HG02938 (cell line): ENCODE measurements around the gene KCNMA1.

Source experiments
- ATAC-seq: cut with Tn5 transposase; IDR thresholded peaks from one replicate; pipeline ENCODE4 v1.9.1; 2021; ENCODE audit warnings: mild to moderate bottlenecking, moderate library complexity; ENCODE audit not compliant: unreplicated experiment

Gene KCNMA1

DNA sequence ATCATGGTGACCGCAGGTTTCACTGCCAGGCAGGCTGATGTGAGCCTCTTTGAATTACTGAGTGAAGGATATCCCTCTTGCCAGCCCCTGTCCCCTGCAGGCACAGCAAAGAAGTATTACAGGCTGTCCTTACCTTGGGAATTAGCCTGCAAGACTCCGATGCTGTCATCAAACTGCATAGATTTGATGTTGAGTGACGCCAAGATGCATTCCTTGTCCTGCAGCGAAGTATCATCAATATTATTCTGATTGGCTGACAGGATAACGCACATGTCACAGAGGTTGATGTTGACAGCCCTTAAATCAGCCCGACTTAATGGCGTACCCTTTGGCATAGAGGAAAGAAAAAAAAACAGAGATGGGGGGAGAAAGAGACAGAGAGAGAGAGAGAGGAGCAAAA, 693.0 kb downstream of the KCNMA1 start:
- no peak for ATAC-seq

DNA sequence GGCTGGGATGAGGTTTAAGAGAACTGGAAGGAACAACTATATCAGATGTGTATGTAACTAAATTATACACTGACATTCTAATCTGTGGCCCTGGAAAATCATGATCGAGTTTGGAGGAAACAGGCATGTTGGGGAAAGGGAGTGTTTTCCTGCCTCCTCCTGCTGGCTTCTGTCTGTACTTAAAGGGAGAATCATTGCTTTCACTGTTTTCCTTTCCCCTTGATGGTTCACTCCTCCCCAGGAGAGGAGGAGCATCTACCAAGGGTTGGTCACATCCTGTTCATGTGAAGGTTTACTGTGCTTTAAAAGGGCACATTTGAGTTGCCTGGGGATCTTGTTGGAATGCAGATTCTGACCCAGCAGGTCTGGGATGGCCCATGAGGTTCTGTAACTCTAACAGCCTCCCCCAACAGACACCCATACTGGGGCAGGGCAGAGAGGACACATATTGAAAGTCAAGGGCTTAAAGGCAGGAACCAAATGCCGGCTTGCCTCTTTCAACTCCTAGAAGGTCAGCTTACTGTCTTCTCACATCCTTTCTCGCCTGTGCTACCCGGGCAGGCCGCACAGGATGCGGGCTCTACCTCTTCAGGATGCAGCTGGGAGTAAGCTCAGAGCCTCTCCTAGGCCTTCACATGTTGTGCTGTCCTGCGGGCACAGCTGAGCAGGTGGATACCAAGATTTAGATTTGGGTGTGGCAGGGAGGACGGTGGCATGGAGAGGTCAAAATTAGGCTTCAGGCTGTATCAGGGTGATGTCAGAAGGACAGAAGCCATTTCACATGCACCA, 694.8 kb downstream of the KCNMA1 start:
- no peak for ATAC-seq

DNA sequence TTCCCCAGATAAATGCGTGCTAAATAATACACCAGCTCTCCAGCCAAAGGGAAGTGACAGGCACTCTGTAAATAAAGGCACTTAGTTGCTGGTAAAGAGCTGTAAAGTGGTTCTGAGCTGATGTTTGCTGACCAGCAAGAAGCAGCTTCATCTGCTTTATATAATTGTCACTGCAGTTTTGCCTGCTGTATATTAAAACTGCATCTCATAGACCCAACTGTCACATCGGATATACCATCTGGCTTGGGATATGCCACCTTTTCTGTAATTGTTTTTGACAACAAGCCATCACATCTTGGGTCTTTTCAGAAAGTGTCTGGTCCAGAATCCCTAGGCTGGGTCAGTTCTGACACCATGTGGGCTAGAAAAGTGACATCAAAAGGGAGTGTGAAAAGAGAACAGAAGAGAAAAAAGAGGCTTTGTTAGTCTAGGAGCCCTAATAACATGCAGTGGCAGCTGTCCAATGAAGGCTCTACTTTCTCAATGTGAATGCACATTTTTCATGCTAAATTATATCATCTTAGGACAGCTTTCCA, 697.6 kb downstream of the KCNMA1 start:
- no peak for ATAC-seq

DNA sequence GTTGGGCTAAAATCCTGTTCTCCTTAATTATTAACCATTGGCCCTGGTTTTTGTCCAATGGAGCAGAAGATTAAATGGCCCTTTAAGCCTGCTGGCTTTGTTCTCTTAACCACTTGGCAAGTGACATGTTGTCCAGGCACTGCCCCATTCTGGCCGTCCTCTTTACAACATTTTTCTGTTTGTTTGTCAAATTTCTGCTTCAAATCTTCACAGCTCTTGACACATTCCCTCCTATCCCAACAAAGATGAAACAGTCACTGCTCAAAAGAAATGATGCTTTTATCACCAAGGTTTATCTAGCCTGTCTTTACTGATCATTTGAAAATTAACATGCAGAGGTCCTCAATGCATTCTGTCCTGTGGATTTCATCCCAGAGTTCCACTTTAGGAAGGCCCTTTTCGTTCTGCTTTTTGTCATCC, 700.4 kb downstream of the KCNMA1 start:
- no peak for ATAC-seq

DNA sequence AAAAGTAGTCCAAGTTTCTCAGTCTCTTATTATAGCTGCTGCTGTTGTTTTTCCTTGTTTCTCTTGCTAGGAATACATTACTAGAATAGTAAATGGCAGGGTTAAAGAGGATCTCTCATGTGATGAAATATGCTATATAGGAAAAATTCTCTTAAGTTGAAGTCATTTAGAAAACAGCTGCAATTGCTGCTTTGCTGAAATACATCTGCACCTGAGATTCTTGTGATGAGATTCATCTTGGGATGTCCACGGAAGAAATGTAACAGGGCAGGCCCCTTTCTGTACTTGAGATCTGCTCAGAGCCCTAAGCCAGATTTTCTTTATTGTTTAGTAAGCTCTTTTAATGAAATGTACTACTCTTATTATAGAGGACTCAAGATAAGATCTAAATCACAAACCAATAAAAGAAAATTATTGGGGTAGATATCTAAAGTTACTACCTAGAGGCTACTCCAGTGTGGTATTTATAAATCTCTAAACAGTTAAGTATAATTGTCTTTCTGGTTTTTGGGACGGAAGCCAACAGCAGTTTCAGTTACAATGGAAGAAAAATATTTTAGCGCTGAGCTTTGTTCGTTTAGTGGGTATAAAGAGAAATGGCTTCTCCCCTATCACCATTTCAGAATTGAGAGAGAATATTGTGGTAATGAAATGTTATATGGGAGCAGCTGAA, 701.5 kb downstream of the KCNMA1 start:
- no peak for ATAC-seq

DNA sequence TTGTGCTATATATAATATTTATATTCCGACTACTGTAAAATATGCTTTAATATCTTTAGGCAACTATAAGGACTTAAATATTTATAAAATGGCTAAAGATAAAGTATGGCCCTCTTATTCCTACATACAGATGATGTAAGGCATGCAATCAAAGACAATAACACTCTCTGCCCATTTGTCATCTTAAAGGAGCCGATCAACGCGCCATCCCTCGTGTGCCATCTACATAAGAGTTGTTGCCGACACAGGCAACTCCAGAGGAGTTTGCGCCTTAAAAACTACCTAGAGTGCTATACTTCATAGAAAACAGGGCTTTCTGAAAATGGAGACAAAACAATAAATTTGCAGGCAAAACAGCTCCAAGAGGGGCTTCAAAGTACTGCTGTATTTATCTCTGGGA, 709.0 kb downstream of the KCNMA1 start:
- ATAC-seq = no peak

DNA sequence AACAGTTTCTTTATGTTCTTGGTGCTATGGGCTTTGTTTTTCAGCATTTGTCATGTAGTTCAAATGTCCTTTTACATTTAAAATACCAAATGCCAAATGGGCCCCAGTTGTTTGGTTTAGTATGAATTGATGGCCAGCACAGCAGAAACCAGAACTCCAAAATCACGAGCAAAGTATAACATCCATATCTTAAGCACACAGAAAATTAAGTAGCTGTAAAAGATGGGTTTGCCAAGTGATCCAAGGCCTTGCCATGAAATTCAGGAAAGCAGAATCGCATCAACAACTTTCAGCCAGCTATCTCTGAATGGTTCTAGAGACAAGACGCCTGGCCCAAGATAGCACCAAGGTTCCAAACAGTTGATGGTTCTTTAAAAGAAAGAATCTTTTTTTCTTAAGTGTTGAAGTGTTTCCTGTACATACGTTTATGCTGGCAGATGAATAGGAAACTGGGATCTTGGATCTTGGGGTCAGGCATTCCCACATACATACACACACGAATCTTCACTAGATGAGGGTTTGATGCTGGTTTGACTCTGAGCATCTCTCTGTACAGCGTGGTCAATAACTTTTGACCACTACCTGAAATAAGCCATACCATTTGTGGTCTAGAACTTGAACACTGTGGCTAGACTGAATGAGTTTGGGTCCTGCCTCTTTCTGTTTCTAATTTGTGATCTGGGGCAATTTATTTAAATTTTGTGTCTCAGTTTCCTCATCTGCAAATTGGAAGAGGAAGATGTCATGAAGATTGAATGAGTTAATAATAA, 711.8 kb downstream of the KCNMA1 start:
- no peak for ATAC-seq

DNA sequence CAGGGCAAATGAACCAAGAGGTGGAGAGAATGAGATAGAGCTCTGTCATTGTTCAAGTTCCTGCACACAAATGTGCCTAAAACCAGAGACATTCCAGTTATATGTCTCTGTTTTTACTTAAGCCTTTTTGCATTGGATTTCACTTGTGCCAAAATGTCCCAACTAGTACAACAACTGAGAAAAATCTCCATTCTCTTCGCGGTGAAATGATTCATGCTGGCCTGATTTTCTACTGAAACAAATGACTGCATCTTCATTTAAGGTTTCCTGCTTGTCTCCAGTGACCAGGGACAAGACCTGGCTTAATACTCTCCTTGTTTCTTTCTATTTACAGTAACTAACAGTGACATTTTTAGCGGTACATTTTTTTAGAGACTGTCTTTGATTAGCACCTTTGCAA, 714.9 kb downstream of the KCNMA1 start:
- no peak for ATAC-seq

DNA sequence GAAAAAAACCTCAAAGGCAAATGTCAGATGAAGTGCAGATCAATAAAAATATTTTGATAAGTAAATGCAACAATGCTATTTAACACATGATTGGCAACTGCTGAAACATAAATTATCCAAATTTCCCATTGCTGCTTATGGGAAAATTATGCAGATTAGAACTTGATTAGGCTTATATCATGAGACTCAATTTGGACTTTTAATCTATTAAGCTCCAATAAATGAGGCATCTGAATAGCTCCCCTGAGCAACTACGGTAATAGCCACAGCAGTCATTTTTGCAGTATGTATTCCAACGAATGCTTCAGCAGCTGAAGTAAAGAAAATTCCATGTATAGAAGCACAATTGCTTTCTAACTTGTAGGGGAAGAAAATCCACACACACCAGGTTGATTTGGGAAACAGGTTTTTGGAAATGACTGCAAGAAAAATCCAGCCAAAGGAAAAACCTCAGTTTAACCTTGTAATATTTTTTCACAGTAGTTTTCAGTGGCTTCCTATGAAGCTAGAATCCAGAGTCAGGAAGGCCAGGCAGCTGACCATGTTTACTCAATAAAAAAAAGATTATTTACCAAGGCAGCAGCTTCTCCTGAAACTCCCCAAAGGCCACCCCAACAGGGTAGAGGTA, 716.1 kb downstream of the KCNMA1 start:
- ATAC-seq = no peak

DNA sequence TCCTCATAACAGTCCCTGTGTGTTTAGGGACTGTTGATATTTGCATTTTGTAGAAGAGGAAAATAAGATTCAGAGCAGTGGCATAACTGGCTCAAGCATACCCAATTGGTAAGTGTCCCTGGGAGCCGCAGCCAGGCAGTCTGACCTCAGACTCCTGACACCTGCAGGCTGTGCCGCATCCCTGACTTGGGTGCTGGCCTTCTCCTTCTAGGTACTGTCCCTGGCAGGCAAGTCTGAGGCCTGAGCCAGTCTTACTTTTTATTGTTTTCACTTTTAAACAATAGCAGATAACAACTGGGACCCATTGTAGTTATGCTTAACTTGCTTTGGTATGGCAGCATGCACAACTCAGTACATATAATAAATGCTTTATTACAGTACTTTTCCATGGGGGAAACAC, 717.0 kb downstream of the KCNMA1 start:
- ATAC-seq = no peak

DNA sequence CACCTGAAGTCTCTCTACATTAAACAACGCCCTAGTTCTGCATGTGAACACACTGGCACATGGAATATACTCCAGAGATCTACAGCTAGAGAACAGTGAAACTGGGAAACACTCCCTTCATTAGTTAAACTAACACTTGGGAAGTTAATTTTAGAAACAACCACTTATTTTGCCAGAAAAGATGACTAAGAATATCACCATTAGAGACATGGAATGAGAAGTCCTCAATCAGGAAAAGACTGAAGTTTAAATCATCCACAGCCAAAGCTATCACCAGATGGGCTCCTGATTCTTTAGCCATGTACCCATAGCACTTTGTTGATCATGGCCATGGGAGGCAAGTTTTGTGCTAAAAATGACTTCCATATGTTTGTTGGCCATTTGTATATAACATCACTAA, 719.5 kb downstream of the KCNMA1 start:
- ATAC-seq = no peak

DNA sequence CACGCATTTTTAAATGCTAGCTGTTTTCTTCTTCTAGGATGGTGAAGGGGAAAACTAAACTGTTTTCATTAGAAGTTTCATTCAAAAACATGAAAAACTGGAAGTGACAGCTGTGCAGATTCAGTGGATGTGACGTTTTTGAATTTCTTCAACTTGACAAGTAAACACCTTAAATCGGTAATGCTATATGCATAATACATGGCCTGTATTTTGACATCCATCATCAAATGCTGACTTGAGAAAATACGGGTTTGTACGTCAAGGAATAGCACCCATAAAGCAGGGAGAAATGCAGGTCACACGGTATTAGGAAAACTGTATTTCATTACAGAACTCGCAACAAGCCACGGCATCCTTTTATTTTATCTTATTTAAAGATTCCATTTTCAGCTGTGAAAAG, 720.5 kb downstream of the KCNMA1 start:
- ATAC-seq = no peak

DNA sequence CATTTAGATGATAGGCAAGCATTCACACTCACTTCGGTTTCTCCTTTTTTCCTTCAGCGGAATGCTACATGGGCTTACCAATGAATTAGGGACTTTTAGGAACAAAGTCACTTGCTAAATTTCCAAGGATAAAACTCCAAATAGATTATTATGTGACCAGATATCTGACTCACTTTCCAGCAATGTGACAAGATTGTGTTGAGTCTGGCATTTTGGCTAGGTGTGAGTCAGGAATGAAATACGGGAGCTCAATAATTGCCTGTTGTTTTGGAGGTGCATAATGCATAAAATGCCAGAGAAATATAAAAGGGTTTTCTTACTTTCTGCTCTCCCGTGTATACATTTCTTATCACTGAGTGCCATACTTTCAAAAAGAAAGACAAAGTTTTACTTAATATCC, 721.1 kb downstream of the KCNMA1 start:
- no peak for ATAC-seq

DNA sequence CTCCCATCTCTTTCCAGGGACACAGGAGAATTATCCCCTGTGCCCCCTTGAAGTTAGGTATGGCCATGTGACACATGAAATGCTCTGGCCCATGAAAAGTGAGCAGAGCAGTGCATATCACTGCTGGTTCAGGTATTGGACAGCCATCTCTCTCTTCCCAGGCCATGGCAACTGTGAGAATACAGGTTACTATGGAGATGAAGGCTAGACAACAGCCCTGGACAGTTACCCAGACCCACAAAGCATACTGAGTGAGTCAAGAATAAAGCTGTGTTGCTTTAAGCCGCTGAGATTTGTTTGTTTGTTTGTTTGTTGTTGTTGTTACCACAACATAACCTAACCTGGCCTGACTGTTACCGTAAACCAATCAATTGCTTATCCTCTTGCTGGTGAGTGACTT, 722.3 kb downstream of the KCNMA1 start:
- ATAC-seq = no peak

DNA sequence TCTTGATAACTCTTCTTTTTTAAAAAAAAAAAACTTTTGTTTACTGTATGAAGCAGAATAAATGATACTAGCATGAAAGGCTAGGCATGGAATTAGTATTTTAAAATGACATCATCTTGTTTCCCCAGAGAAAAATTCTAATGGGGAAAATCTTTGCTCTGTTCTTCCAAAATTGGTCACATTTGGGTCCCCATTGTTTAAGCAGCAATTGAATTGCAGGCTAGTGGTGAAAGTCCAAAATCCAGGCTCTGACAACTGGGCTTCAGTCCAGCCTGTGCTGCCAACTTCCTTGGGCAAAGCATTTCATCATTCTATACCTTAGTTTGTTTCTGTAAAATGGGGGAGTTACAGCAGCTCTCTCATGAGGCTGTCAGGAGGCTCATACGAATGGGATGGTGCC, 726.4 kb downstream of the KCNMA1 start:
- ATAC-seq = no peak

DNA sequence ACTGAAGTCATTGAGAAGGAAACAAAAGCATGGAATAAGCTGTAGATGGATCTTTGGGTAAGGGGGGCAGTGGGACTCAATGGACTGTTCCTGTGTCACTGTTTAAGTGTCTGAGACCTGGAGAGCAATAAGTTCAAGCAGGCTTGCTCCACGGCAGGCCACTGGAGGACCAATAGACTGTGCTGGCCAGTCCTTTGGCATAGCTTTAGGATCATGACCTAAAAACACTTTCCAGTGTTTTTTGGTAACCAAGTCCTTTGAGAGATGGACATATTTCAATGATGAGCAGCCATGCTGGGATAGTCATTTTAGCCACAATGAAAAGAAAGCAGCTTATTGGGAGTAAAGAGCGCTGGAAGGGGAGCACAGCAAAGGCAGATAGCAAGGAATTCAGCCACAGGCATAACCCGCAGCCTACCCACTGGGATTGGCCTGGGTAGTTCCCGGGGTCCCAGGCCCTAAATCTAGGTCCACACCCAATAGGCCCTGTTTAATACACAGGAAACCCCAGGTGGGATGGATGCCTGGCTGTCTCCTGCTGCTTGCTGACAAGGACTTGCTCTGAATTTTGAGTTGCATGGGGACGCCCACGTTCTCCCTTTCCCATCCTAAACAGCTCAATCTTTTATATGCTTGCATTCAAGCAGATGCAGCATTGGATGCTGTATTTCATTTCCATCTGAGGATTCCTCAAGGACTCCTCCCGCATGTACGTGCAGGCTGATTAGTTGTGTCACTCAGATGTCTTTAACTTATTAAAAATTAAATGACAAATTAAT, 727.2 kb downstream of the KCNMA1 start:
- no peak for ATAC-seq

DNA sequence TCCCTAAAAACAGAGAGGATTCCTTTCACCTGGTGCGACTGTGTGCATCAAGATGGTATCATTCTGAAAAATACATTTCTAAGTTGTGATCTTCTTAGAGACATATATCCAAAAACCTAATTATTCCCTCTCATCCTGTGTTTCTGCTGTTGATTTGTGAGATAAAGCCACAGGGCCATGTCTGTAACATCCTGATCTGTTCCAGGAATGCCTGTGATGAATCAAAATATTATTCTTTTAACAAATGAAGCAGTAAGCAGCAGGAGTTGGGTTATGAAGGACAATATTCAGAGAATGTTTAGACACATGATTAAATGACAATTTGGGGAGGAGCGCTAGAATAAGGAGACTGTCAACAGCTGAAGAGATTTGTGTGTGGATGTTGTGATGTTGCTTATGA, 731.4 kb downstream of the KCNMA1 start:
- no peak for ATAC-seq

DNA sequence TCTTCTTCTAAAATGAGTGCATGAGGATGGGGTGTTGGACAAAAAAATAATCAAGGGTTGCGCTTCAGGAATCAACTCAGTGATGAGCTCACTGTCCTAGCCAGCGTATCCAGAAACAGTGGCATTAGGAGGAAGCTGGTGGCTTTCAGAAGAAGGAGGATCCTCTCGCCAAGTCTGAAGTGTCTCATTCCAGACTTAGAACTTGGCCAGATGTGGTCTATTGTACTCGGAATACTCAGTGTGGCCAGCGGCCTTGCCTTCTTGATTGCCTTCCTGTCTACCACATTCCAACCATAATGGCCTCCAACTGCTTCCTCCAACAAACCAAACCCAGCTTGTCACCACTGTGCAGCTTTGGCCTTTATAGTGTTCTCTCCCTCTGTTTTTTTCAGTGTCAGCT, 732.4 kb downstream of the KCNMA1 start:
- ATAC-seq = no peak

DNA sequence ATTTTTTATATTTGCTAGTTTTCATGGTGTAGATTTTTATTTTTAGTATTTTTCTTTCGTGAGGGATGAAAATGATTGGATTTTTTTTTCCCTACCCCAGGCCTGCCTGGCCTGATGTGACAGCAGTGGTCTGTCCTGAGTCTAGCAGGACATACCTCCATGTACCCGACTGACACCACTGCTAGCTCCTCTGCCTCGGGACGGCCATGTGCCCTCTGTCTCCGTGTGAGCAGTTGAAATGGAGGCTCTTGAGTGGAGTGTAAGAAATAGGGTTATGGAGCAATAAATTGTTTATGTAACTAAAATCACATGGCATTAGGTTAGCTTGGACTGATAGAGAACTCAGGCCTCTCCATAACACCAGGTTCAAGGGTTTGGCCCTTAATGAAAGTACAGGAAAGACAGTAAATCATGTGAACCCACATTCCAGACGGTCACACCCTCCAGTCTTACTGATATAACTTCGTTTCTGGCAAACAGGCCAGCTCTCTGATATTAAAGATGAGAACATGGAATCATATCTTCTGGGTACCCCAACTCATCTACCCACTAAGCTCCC, 734.1 kb downstream of the KCNMA1 start:
- ATAC-seq = no peak

DNA sequence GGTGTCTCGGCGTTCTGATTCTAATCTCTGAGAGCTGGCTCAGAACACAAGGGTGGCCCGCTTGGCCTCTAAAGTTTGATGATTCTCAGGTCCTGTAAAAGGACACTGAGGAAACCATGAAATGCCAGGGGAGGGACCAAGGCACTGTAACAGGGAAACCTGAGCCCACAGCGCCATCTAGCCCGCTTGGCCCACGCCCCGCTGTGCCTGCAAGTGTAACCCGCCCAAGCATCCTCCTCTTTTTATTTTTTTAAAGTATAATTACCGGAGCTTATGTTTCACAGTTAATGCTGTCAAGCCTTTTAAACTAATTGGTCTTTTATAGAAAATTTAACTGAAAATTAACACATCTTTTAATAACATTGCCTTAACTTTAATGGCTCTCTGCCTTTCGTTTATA, 734.7 kb downstream of the KCNMA1 start:
- no peak for ATAC-seq
